ENCODE measurements around the gene EGR1. TPM values are rescaled to one million over a fixed set of nuclear protein-coding genes. Genes with fewer than 3 reads are reported as not detected.

EGR1 gene
- total RNA-seq, 2 donors from 2014 or later = 17.3 to 73.0 TPM

DNA sequence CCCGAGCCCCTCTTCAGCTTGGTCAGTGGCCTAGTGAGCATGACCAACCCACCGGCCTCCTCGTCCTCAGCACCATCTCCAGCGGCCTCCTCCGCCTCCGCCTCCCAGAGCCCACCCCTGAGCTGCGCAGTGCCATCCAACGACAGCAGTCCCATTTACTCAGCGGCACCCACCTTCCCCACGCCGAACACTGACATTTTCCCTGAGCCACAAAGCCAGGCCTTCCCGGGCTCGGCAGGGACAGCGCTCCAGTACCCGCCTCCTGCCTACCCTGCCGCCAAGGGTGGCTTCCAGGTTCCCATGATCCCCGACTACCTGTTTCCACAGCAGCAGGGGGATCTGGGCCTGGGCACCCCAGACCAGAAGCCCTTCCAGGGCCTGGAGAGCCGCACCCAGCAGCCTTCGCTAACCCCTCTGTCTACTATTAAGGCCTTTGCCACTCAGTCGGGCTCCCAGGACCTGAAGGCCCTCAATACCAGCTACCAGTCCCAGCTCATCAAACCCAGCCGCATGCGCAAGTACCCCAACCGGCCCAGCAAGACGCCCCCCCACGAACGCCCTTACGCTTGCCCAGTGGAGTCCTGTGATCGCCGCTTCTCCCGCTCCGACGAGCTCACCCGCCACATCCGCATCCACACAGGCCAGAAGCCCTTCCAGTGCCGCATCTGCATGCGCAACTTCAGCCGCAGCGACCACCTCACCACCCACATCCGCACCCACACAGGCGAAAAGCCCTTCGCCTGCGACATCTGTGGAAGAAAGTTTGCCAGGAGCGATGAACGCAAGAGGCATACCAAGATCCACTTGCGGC is 1.8 kb downstream of the EGR1 start:
- H3K4me1 ChIP-seq = peaks cover 0 to 32% of the 10 kb centered on the region in 2 donors
- DNase-seq (ENCODE audit: low spot score) = peak; percentile 63
- H3K9me3 ChIP-seq = no peaks in the 10 kb centered on the region
- TF ChIP-seq, protein P1, sequence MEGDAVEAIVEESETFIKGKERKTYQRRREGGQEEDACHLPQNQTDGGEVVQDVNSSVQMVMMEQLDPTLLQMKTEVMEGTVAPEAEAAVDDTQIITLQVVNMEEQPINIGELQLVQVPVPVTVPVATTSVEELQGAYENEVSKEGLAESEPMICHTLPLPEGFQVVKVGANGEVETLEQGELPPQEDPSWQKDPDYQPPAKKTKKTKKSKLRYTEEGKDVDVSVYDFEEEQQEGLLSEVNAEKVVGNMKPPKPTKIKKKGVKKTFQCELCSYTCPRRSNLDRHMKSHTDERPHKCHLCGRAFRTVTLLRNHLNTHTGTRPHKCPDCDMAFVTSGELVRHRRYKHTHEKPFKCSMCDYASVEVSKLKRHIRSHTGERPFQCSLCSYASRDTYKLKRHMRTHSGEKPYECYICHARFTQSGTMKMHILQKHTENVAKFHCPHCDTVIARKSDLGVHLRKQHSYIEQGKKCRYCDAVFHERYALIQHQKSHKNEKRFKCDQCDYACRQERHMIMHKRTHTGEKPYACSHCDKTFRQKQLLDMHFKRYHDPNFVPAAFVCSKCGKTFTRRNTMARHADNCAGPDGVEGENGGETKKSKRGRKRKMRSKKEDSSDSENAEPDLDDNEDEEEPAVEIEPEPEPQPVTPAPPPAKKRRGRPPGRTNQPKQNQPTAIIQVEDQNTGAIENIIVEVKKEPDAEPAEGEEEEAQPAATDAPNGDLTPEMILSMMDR (IDR thresholded peaks at IDR 0.05) = no peak
- H3K36me3 ChIP-seq = peaks cover 18% of the 10 kb centered on the region
- peak overlapping the region; percentile 73 to 83 for H3K4me3 ChIP-seq
- peak overlapping the region in 1 of 2 donors; percentile 13 for H3K27ac ChIP-seq
- H3K27me3 ChIP-seq = no peaks in the 10 kb centered on the region

DNA sequence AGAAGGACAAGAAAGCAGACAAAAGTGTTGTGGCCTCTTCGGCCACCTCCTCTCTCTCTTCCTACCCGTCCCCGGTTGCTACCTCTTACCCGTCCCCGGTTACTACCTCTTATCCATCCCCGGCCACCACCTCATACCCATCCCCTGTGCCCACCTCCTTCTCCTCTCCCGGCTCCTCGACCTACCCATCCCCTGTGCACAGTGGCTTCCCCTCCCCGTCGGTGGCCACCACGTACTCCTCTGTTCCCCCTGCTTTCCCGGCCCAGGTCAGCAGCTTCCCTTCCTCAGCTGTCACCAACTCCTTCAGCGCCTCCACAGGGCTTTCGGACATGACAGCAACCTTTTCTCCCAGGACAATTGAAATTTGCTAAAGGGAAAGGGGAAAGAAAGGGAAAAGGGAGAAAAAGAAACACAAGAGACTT is 2.4 kb downstream of the EGR1 start:
- no peaks in the 10 kb centered on the region for H3K9me3 ChIP-seq
- peak overlapping the region in 1 of 2 donors; percentile 13 for H3K27ac ChIP-seq
- peak; percentile 63 for DNase-seq (ENCODE audit: low spot score)
- peaks cover 0 to 32% of the 10 kb centered on the region in 2 donors for H3K4me1 ChIP-seq
- TF ChIP-seq, protein P1 (IDR thresholded peaks at IDR 0.05) = no peak
- H3K27me3 ChIP-seq = no peaks in the 10 kb centered on the region
- peaks cover 18% of the 10 kb centered on the region for H3K36me3 ChIP-seq
- H3K4me3 ChIP-seq = peak overlapping the region; percentile 73 to 83

DNA sequence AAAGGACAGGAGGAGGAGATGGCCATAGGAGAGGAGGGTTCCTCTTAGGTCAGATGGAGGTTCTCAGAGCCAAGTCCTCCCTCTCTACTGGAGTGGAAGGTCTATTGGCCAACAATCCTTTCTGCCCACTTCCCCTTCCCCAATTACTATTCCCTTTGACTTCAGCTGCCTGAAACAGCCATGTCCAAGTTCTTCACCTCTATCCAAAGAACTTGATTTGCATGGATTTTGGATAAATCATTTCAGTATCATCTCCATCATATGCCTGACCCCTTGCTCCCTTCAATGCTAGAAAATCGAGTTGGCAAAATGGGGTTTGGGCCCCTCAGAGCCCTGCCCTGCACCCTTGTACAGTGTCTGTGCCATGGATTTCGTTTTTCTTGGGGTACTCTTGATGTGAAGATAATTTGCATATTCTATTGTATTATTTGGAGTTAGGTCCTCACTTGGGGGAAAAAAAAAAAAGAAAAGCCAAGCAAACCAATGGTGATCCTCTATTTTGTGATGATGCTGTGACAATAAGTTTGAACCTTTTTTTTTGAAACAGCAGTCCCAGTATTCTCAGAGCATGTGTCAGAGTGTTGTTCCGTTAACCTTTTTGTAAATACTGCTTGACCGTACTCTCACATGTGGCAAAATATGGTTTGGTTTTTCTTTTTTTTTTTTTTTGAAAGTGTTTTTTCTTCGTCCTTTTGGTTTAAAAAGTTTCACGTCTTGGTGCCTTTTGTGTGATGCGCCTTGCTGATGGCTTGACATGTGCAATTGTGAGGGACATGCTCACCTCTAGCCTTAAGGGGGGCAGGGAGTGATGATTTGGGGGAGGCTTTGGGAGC is 3.1 kb downstream of the EGR1 start:
- DNase-seq (ENCODE audit: low spot score) = peak; percentile 68
- peaks cover 18% of the 10 kb centered on the region for H3K36me3 ChIP-seq
- no peak overlapping the region for H3K27ac ChIP-seq
- H3K4me1 ChIP-seq = peaks cover 0 to 30% of the 10 kb centered on the region in 2 donors
- no peaks in the 10 kb centered on the region for H3K9me3 ChIP-seq
- H3K4me3 ChIP-seq = peak overlapping the region in 1 of 2 donors; percentile 73
- TF ChIP-seq, protein P1 (IDR thresholded peaks at IDR 0.05) = no peak
- no peaks in the 10 kb centered on the region for H3K27me3 ChIP-seq

DNA sequence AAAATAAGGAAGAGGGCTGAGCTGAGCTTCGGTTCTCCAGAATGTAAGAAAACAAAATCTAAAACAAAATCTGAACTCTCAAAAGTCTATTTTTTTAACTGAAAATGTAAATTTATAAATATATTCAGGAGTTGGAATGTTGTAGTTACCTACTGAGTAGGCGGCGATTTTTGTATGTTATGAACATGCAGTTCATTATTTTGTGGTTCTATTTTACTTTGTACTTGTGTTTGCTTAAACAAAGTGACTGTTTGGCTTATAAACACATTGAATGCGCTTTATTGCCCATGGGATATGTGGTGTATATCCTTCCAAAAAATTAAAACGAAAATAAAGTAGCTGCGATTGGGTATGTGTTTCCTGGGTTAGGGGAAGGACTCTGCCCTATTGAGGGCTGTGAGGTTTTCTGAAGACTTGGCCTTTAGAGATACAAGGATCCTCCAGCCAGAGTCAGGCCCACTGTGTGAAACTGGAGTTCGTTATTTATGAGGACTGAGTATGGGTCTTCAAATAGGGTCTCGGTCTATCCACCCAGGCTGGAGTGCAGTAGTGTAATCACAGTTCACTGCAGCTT is 3.8 kb downstream of the EGR1 start:
- Histone ChIP-seq H3K4me1 (peaks cover 0 to 26% of the 10 kb centered on the region in 2 donors), H3K4me3 (no peak overlapping the region), H3K27me3 (no peaks in the 10 kb centered on the region), H3K9me3 (no peaks in the 10 kb centered on the region), H3K27ac (no peak overlapping the region), H3K36me3 (peaks cover 18% of the 10 kb centered on the region)
- DNase-seq (ENCODE audit: low spot score) = no peak
- TF ChIP-seq, protein P1 (IDR thresholded peaks at IDR 0.05) = no peak

DNA sequence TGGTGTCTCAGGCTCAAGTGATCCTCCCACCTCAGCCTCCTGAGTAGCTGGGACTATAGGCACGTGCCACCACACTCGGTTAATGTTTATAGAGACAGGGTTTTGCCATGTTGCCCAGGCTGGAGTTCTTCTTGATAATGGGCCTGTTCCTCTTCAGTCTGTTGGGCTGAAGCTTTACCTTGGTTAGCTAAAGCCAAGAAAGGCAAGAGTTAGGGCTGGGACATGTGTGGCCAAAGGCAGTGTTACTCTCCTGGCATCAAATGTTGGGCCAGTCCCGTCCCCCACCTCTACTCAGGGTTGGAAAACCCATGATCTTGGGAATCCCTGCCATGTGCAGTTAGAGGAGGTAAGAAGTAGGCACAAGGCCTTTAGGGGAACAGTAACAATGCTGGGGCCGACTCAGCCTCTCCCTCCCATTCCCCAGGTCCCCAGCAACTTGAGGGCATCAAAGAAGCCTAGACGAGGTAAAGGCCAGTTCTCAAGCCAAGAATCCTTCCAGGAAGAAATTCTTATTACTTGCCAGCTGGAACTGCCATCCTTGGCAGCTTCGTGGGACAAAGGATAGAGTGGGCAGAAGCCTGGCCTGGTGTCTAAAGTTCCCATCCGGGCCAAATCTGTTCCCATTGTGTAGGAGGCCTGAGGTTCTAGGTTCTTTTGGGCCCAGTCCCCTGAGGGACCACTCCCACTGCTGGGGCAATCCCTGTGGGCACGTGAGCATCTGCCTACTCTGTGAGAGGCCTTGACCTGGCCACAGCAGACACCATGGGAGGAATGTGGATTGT is 4.5 kb downstream of the EGR1 start:
- TF ChIP-seq, protein P1 (IDR thresholded peaks at IDR 0.05) = no peak
- Histone ChIP-seq H3K27me3 (no peaks in the 10 kb centered on the region), H3K4me3 (no peak overlapping the region), H3K27ac (no peak overlapping the region), H3K4me1 (peaks cover 0 to 26% of the 10 kb centered on the region in 2 donors), H3K36me3 (peaks cover 18% of the 10 kb centered on the region), H3K9me3 (no peaks in the 10 kb centered on the region)
- peak; percentile 83 for DNase-seq (ENCODE audit: low spot score)
